M059J (cell line): ENCODE data around the gene GAK. TPM values are rescaled to one million over a fixed set of nuclear protein-coding genes. Genes with fewer than 3 reads are reported as not detected.
"Not testable (repeated sequence)": the region's sequence is repeated elsewhere in the genome, so short reads cannot be mapped to it uniquely, and the experiment has no call there.

Experiments
- DNase-seq: peaks from one replicate; pipeline ENCODE4 v3.0.0-alpha.2; 2012; ENCODE audit warnings: low read depth
- total RNA-seq: library from RNA; depleted of rRNA; stranded (reverse); fragments of >200 nt; shearing (Covaris generic); gene quantifications from 2 replicates; pipeline ENCODE4 v1.2.3, GENCODE V29; 2014; rRNA removed

The GAK gene
- total RNA-seq, 1 experiment from 2014 or later, result 67.5 TPM

DNA sequence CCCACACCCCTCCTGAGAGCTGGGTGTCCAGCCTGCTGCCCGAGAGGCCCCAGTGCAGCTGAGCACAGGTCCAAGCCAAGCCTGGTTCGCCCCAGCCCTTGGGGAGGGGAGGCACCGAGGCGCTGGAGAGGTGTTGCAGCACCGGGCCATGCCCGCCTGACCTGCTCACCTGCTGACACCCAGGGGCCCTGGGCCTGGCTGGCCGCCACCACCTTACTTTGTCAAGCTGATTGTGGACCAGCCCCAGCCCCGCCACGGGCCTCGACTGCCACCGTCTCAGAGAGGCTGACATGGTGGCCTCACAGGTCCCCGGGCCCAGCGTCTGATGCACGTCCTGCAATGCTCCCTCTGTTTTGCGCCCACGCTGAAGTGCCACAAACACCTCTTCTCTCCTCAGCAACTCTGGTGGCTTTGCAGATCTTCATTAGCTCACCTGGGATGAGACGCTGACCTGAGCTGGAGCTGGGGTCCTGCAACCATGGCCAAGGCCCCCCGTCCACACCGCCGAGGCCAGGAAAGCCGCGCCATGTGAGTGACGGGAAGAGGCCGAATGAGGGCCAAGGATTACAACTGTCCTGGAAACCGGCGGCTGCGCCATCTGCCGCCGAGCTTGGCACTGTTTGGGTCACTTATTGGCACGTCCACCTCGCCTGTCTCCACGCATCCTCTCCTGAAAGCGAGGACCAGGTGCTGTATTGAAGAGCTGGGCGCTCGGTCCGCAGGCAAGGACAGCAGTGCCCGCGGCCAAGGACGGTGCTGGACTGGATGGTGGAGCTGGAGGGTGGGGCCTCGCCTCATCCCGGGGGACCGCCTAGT is 113.8 kb downstream of the GAK start:
- DNase-seq, result no peak

DNA sequence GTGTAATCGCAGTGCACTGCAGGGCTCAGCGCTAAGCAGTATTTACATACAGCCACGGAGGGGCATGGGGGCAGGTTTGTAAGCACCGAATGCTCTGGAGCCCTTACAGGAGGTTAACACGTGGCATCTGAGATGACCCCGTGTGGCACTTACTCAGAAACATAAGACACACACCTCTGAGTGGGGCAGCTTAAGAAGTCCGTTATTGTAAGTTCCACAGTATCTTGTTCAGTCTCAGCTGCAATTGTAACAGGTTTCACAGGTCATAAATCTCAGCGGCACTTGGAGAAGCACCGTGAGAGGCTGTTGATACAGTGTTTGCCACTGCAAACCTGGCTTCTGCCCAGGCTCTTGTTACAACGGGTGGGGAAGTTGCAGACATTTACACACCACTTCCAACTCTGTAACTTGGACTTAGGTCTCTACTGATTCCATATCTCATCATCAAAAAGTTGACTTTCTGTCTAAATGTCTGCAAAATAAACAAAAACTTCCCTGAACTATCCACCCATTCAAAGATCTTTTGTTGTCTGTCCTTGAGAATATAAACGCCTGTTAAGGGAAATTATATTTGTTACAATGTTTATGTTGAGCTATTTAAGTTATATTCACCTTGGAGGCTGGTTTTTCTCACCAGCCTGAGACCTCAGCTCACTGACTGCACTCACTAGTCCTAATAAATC is 116.5 kb downstream of the GAK start:
- no peak for DNase-seq

DNA sequence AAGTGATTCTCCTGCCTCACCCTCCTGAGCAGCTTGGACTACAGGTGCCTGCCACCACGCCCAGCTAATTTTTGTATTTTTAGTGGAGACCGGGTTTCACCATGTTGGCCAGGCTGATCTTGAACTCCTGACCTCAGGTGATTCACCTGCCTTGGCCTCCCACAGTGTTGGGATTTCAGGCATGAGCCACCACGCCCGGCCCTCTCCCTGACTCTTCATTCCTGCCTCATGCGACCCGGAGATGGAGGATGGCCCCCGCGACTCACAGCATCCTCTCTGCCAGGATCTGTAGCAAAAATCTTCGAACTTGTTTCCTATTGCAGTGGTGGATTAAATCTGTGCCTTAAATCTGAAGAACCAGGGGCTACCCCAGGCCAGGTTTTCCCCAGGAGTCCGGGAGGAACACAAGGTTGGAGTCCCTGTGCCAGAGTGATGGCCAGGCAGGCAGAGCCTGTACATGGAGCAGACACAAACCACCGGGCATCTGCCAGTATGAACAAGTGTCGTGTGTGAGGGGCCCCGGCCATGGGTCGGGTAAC is 117.7 kb downstream of the GAK start:
- no peak for DNase-seq

DNA sequence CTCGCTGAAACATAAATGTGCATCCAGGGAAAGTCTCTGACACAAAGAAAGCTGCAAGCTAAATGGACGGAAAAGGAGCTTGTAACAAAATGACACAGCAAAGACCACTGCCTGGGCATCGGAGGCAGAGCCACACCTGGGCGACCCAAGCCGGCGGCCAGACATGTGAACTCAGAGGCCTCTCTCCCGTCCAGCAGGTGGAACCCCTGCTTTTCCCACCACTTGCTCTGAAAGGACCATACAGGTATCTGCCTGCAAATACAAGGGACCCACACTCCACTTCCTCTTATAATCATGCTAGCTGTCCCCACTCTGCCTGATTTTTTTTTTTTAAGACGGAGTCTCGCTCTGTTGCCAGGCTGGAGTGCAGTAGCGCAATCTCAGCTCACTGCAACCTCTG is 118.2 kb downstream of the GAK start:
- DNase-seq, result no peak

GRCh38 chr4:808860-809570 is 123.1 kb downstream of the GAK start:
- no peak for DNase-seq

GRCh38 chr4:807792-808191 is 124.3 kb downstream of the GAK start:
- DNase-seq, result no peak

- not testable (repeated sequence) for DNase-seq
Observed at GRCh38 chr4:806979-807378, 125.1 kb downstream of the GAK start.

- no peak for DNase-seq
Observed at GRCh38 chr4:804804-805203, 127.3 kb downstream of the GAK start.

GRCh38 chr4:803884-804283 is 128.2 kb downstream of the GAK start:
- no peak for DNase-seq

GRCh38 chr4:801436-802124 is 130.5 kb downstream of the GAK start:
- DNase-seq, result no peak

Other genes with a start within 250 kb of the GAK start
- gene SLC49A3, start 243.2 kb downstream of the GAK start, total RNA-seq, result not detected in 2 replicates
- gene PCGF3, start 226.5 kb downstream of the GAK start, total RNA-seq, result 25.3 and 33.3 TPM in 2 replicates
- gene CPLX1, start 106.2 kb downstream of the GAK start, total RNA-seq, result not detected in 2 replicates
- 31.6 and 36.9 TPM in 2 replicates for gene TMEM175, start 144 bp upstream of the GAK start, total RNA-seq
- 4.8 and 9.3 TPM in 2 replicates for gene DGKQ, start 41.3 kb upstream of the GAK start, total RNA-seq
- 3.4 and 11.9 TPM in 2 replicates for gene IDUA, start 54.7 kb upstream of the GAK start, total RNA-seq
- gene SLC26A1, start 61.1 kb upstream of the GAK start, total RNA-seq, result not detected in 2 replicates
- gene FGFRL1, start 79.3 kb upstream of the GAK start, total RNA-seq, result 45.3 and 82.5 TPM in 2 replicates
- gene RNF212, start 181.2 kb upstream of the GAK start, total RNA-seq, result 24.1 and 25.2 TPM in 2 replicates
- gene SPON2, start 240.3 kb upstream of the GAK start, total RNA-seq, result 0.07 TPM in 1 of 2 replicates, not detected in the other